OCI-LY3 (cell line): ENCODE results near the gene GMEB1.

ENCODE experiments used
- CTCF ChIP-seq: fragments of 200-600, 300-600 bp; sonication (generic); IDR thresholded peaks from 2 replicates; pipeline ENCODE4 v1.5.1; 2014; ENCODE audit warnings: antibody characterized with exemption, low read length, low read depth
- EZH2phosphoT487 ChIP-seq: fragments of 200-600 bp; shearing (Covaris generic); IDR thresholded peaks from 2 replicates; pipeline ENCODE4 v1.6.1; 2018; ENCODE audit warnings: antibody characterized with exemption, mixed run types, low read depth

- no peak for TF ChIP-seq CTCF
- TF ChIP-seq EZH2phosphoT487, result no peak
Observed at GRCh38 chr1:28719332-28719619, 50.7 kb downstream of the GMEB1 start.
